Measurements from ENCODE around the gene MAFG. TPM values are rescaled to one million over a fixed set of nuclear protein-coding genes. Genes with fewer than 3 reads are reported as not detected.

Gene MAFG
- total RNA-seq, 2 experiments from 2014 or later: 22.7 to 33.6 TPM

DNA sequence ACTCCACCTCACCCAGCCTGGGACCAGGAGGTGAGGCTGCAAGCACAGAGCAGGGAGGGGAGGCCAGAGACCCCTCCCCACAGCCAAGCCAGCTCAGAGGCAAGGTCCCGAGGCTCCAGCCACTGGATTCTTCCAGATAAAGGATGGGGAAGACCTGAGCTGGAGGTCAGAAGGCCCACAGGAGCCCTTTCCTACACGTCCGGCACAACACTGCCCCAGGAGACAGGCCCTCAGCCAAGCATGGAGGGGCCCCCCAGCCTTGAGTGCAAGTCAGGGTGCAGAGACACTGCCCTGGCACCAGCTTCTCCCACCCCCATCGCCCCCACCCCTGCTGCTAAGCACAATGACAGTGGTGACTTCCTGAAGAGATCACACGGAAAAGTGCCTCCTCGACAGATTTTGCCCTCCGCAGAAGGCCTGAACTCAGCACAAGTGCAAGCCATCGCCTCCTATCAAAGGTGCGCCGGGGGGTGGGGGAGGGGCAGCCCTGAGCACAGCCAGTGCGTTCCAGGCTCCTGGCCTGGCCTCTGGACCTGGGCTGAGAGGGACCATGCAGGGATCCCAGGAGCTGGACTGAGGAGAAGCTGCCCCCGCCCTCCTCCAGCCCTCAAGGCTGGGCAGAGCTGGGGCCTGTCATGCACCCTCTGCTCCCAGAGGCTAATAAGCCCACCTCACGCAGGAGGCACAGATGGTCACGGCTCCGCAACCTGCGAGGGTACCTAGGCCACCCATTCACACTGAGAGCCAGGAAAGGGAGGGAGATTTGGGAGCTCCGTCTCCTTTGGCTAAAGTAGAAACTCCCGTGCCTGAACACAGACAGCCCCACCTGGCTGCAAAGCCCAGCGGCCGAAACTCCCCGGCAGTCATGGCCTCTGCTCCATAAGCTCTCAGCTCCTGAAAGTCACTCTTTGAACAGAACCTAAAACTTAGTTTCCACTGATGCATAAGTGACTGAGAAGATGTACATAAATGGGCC, 2.7 kb downstream of the MAFG start:
- POLR2A ChIA-PET: interaction anchor here (1.7 to 2.5 kb wide), 2 partner anchors 8 to 31 kb away, joined by 5 to 8 read pairs; no protein-coding TSS in a partner anchor
- Histone ChIP-seq H3K4me3 (ENCODE audit: low read depth, low read length, poor library complexity, severe bottlenecking) (no peak overlapping the region), H3K9me2 (ENCODE audit: insufficient read depth, low read length) (no peaks in the 10 kb centered on the region), H3K4me2 (ENCODE audit: low read length) (peak overlapping the region; percentile 31; the same call in 1 of the 2 replicates), H2AFZ (ENCODE audit: low read length) (no peak overlapping the region), H3K9me3 (ENCODE audit: low read length) (no peaks in the 10 kb centered on the region), H4K20me1 (ENCODE audit: insufficient read depth, low read length) (no peaks in the 10 kb centered on the region), H3K4me1 (ENCODE audit: insufficient read depth, low read length, poor library complexity, severe bottlenecking) (peaks cover 34% of the 10 kb centered on the region), H3K79me2 (ENCODE audit: insufficient read depth, low read depth, low read length) (peaks cover 37% of the 10 kb centered on the region), H3K27ac (ENCODE audit: low read depth, low read length, poor library complexity, severe bottlenecking) (no peak overlapping the region), H3K36me3 (ENCODE audit: insufficient read depth, low read length) (peaks cover 20% of the 10 kb centered on the region; the same call in 1 of the 2 replicates)
- no TSS peak for BruUV-seq (replicated peaks)
- DNase-seq (ENCODE audit: low spot score): no peak
- CTCF ChIA-PET (ENCODE audit: unreplicated experiment): no interaction called here
- TF ChIP-seq EZH2phosphoT487 (IDR thresholded peaks at IDR 0.05; ENCODE audit: borderline replicate concordance, low read depth, low read length): no peak
- TF ChIP-seq, protein P1, sequence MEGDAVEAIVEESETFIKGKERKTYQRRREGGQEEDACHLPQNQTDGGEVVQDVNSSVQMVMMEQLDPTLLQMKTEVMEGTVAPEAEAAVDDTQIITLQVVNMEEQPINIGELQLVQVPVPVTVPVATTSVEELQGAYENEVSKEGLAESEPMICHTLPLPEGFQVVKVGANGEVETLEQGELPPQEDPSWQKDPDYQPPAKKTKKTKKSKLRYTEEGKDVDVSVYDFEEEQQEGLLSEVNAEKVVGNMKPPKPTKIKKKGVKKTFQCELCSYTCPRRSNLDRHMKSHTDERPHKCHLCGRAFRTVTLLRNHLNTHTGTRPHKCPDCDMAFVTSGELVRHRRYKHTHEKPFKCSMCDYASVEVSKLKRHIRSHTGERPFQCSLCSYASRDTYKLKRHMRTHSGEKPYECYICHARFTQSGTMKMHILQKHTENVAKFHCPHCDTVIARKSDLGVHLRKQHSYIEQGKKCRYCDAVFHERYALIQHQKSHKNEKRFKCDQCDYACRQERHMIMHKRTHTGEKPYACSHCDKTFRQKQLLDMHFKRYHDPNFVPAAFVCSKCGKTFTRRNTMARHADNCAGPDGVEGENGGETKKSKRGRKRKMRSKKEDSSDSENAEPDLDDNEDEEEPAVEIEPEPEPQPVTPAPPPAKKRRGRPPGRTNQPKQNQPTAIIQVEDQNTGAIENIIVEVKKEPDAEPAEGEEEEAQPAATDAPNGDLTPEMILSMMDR (conservative IDR thresholded peaks at IDR 0.05; ENCODE audit: low read length): no peak
- intact Hi-C loops (cut with micrococcal nuclease; ENCODE audit: unreplicated experiment): no loop called here

DNA sequence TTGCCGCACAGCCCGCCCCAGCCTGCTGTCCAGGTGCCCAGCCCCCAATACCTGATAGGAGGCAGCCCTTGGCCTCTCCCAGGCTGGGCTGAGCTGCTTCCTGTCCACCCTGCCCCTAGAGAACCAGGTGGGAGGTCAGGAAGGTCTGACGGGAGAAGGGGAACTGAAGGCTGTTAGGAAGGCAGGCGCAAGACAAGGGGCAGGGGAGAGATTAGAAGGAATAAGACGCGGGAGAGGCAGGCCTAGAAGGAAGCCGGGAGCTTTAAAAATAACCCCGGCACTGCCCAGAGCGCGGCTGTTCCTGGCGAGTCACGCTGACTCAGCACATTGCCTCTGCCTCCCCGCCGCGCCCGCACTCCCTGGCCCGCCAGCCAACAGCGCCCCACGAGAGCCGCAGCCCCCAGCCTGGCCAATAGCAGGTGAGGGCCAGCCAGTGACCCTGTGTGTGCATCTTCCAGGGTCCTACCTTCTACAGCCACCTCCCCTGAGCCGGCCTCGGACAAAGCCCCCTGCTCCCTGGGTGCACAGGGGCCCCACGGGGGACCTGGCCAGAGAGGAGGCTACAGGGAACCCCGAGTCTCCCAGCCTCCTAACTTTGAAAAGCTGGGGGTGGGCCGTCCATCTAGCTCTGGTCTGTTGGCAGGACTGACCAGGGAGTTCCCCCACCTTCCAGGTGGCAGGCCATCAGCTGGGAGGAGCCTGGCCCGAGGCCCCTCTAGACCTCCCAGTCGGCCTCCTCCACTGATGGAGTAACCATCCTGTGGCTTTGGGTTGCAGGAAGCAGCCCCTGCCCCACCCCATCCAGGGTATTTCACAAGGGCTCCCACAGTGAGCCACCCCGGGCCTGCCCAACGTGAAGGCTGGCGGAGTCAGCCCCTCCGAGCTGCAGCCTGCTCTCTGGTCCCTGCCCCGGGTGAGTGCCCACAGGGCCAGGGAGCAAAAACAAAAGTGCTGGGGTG, 4.0 kb downstream of the MAFG start:
- no TSS peak for BruUV-seq (replicated peaks)
- Histone ChIP-seq H2AFZ (ENCODE audit: low read length) (no peak overlapping the region), H3K4me1 (ENCODE audit: insufficient read depth, low read length, poor library complexity, severe bottlenecking) (peaks cover 38% of the 10 kb centered on the region), H3K36me3 (ENCODE audit: insufficient read depth, low read length) (peaks cover 28% of the 10 kb centered on the region; the same call in 1 of the 2 replicates), H3K9me2 (ENCODE audit: insufficient read depth, low read length) (no peaks in the 10 kb centered on the region), H3K9me3 (ENCODE audit: low read length) (no peaks in the 10 kb centered on the region), H3K27ac (ENCODE audit: low read depth, low read length, poor library complexity, severe bottlenecking) (no peak overlapping the region), H3K79me2 (ENCODE audit: insufficient read depth, low read depth, low read length) (peaks cover 37% of the 10 kb centered on the region), H4K20me1 (ENCODE audit: insufficient read depth, low read length) (no peaks in the 10 kb centered on the region), H3K4me2 (ENCODE audit: low read length) (no peak overlapping the region), H3K4me3 (ENCODE audit: low read depth, low read length, poor library complexity, severe bottlenecking) (no peak overlapping the region)
- DNase-seq (ENCODE audit: low spot score): no peak
- POLR2A ChIA-PET: interaction anchor here (1.7 kb wide), 1 partner anchor 29 kb away, joined by 5 read pairs; no protein-coding TSS in a partner anchor
- TF ChIP-seq, protein P1 (conservative IDR thresholded peaks at IDR 0.05; ENCODE audit: low read length): no peak
- TF ChIP-seq EZH2phosphoT487 (IDR thresholded peaks at IDR 0.05; ENCODE audit: borderline replicate concordance, low read depth, low read length): no peak
- CTCF ChIA-PET (ENCODE audit: unreplicated experiment): no interaction called here
- intact Hi-C loops (cut with micrococcal nuclease; ENCODE audit: unreplicated experiment): no loop called here

All from OCI-LY7 (cell line).